Common myeloid progenitor, CD34-positive (primary cell): ENCODE results near the gene WBP4.
A peak's percentile ranks its signal among the peaks of the same experiment; 100 is the strongest.

ENCODE experiments used
- CTCF ChIA-PET: fragments of 350-600 bp; sonication (Branson Sonifier 250); formaldehyde crosslinking; loops from one replicate; lab custom pipeline; 2021; ENCODE audit warnings: antibody characterized with exemption; lab: Charles Lee
- POLR2A ChIA-PET: fragments of 350-600 bp; sonication (Branson Sonifier 250); formaldehyde crosslinking; loops from one replicate; lab custom pipeline; 2021; ENCODE audit warnings: antibody characterized with exemption; lab: Charles Lee
- DNase-seq, 3 donors: peaks; one replicate each; pipeline versions ENCODE4 v3.0.0 to v3.0.0-alpha.2; 2013
- H3K27ac ChIP-seq, 2 experiments: 1 replicate in 1 of 2; 2 replicates in 1 of 2; pipeline ENCODE4 v1.7.0; 2013; ENCODE audit warnings: inconsistent platforms in 2 of 2, low read length in 2 of 2, mild to moderate bottlenecking in 2 of 2, low read depth in 1 of 2, moderate library complexity in 1 of 2; ENCODE audit not compliant: severe bottlenecking in 2 of 2, insufficient read depth in 1 of 2, poor library complexity in 1 of 2
- H3K27me3 ChIP-seq, 5 experiments: replicated peaks in 2 of 5; 1 replicate in 3 of 5; 2 replicates in 2 of 5; pipeline versions ENCODE4 v1.6.1 to v1.7.0; 2013; ENCODE audit warnings: low read length in 4 of 5, mild to moderate bottlenecking in 2 of 5, moderate library complexity in 2 of 5, inconsistent platforms in 1 of 5; ENCODE audit not compliant: insufficient read depth in 5 of 5, control insufficient read depth in 4 of 5
- H3K36me3 ChIP-seq, 4 experiments: 1 replicate in 2 of 4; 2 replicates in 2 of 4; pipeline versions ENCODE4 v1.6.1 to v1.7.0; 2013; ENCODE audit warnings: low read length in 3 of 4, control low read depth in 1 of 4, mild to moderate bottlenecking in 1 of 4; ENCODE audit not compliant: control insufficient read depth in 4 of 4, insufficient read depth in 4 of 4
- H3K4me1 ChIP-seq, 4 experiments: 1 replicate in 3 of 4; 2 replicates in 1 of 4; pipeline versions ENCODE4 v1.6.1 to v1.7.1; 2013; ENCODE audit warnings: low read length in 3 of 4, mild to moderate bottlenecking in 3 of 4, control low read depth in 1 of 4, inconsistent platforms in 1 of 4, moderate library complexity in 1 of 4; ENCODE audit not compliant: control insufficient read depth in 4 of 4, insufficient read depth in 4 of 4; ENCODE audit errors: control extremely low read depth in 1 of 4
- H3K4me3 ChIP-seq, 7 experiments: 1 replicate in 4 of 7; 2 replicates in 3 of 7; pipeline versions ENCODE4 v1.5.1 to v1.7.0; 2013; ENCODE audit warnings: mild to moderate bottlenecking in 7 of 7, low read length in 6 of 7, moderate library complexity in 6 of 7, inconsistent platforms in 2 of 7, low read depth in 2 of 7, control low read depth in 1 of 7; ENCODE audit not compliant: insufficient read depth in 4 of 7, control insufficient read depth in 1 of 7; ENCODE audit errors: extremely low read depth in 1 of 7
- H3K9me3 ChIP-seq, 5 experiments: 1 replicate in 4 of 5; 2 replicates in 1 of 5; pipeline versions ENCODE4 v1.6.1 to v1.7.1; 2013; ENCODE audit warnings: low read length in 4 of 5, mild to moderate bottlenecking in 2 of 5, inconsistent platforms in 1 of 5, low read depth in 1 of 5, moderate library complexity in 1 of 5; ENCODE audit not compliant: control insufficient read depth in 4 of 5, insufficient read depth in 2 of 5; ENCODE audit errors: control extremely low read depth in 1 of 5
- WGBS: methylation state at CpG from one replicate; pipeline ENCODE4 v1.1.5; 2013; ENCODE audit not compliant: insufficient coverage; 5-methylcytosine and 5-hydroxymethylcytosine counted together

WBP4 gene

GRCh38 chr13:41098761-41099160 lies 37.5 kb downstream of the WBP4 start:
- WGBS = 100% methylated on average over 1 of the region's 1 CpG
- Histone ChIP-seq H3K36me3 (no peaks in the 10 kb centered on the region), H3K9me3 (no peaks in the 10 kb centered on the region), H3K27ac (no peak overlapping the region), H3K27me3 (no peaks in the 10 kb centered on the region), H3K4me1 (peaks cover 0 to 3% (median 0%) of the 10 kb centered on the region in 4 experiments), H3K4me3 (no peak overlapping the region)
- DNase-seq = no peak
- ChIA-PET POLR2A (no interaction called here), CTCF (interaction anchor here (1.3 kb wide), 1 partner anchor 30 kb away, joined by 3 read pairs; no protein-coding TSS in a partner anchor)

DNA sequence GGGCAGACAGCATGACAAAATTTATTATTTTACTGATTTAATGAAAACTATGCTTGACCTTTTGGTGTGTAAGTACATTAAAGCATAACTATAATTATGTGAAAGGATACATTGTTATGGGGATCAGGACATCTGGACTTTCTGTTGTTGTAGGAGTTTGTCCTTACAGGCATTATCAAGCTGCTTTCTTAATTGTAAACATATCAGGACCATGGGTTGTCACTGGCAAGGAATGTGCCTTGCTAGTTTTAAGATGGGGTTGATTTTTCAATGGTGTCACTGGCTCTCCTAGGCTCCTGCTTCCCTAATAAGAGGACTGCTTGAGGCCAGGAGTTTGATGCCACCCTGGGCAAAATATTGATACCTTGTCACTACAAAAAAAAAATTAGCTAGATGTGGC lies 38.7 kb downstream of the WBP4 start:
- POLR2A ChIA-PET = no interaction called here
- CTCF ChIA-PET = no interaction called here
- no peak overlapping the region for H3K27ac ChIP-seq
- H3K36me3 ChIP-seq = no peaks in the 10 kb centered on the region
- no peaks in the 10 kb centered on the region for H3K9me3 ChIP-seq
- no peak for DNase-seq
- peaks cover 0 to 1% (median 0%) of the 10 kb centered on the region in 4 experiments for H3K4me1 ChIP-seq
- no peak overlapping the region for H3K4me3 ChIP-seq
- no peaks in the 10 kb centered on the region for H3K27me3 ChIP-seq

DNA sequence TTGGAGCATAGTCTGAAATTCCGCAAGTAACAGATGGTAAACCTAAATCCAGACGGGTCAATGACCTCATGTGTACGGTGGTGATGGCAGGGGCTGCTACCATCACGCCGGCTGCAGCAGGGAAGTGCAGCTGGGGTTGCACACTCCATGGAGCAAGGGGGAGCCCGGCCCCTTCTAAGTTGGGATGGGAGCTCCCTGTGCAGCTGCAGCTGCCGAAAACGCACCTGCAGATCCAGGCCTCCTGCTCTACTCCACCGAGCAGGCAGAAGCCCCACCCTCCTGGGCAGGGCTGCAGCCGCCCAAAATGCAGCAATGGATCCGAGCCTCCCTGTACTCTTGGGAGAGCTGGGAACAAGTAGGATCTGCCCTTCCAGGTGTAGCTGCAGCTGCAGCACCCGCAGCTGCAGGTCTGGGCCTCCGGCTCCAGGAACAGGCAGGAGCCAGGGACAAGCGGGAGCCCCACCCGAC lies 45.8 kb downstream of the WBP4 start:
- no peak for DNase-seq
- H3K9me3 ChIP-seq = no peaks in the 10 kb centered on the region
- H3K4me1 ChIP-seq = no peaks in the 10 kb centered on the region
- no peaks in the 10 kb centered on the region for H3K36me3 ChIP-seq
- H3K4me3 ChIP-seq = no peak overlapping the region
- 96% methylated on average over 11 of the region's 15 CpGs for WGBS
- H3K27me3 ChIP-seq = no peaks in the 10 kb centered on the region
- ChIA-PET POLR2A (no interaction called here), CTCF (no interaction called here)
- no peak overlapping the region for H3K27ac ChIP-seq

DNA sequence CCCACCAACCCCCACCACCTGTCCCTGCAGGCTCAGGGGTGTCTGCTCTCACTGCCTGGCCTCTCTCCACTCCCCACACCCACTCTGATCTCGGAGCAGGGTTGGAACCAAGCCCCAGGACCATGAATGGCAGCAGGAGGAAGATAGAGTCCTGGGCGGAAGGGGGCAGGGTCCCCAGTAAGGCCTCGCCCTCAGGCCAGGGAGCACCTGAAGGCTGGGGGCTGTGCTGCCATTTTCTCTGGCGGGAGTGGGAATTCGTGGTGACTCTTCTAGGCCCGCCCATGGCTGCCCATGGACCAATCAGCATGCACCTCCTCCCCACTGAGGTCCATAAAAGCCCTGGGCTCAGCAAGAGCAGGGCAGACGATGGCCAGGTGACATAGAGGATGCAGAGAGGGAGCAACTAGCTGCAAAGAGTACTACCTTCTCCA lies 46.3 kb downstream of the WBP4 start:
- H3K27me3 ChIP-seq = no peaks in the 10 kb centered on the region
- no peak overlapping the region for H3K27ac ChIP-seq
- CTCF ChIA-PET = interaction anchor here (0.6 kb wide), 1 partner anchor 21 kb away, joined by 3 read pairs; no protein-coding TSS in a partner anchor
- no peak overlapping the region for H3K4me3 ChIP-seq
- 97% methylated on average over 5 of the region's 7 CpGs for WGBS
- H3K4me1 ChIP-seq = no peaks in the 10 kb centered on the region
- no peaks in the 10 kb centered on the region for H3K9me3 ChIP-seq
- no peaks in the 10 kb centered on the region for H3K36me3 ChIP-seq
- no peak for DNase-seq
- POLR2A ChIA-PET = no interaction called here

DNA sequence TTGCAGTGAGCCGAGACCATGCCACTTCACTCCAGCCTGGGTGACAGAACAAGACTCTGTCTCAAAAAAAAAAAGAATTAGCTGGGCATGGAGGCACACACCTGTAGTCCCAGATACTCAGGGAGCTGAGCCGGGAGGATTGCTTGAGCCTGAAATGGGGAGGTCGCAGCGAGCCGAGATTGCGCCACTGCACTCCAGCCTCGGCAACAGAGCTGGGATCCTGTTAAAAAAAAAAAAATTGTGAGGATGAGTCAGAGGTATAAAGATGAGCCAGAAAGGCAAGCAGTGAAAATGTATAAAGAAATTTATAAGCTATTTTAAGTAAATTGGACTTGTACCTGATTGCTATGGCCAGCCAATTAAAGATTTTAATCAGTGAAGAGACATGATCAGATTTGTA lies 50.1 kb downstream of the WBP4 start:
- ChIA-PET CTCF (interaction anchor here (0.8 kb wide), 1 partner anchor 10 kb away, joined by 5 read pairs; no protein-coding TSS in a partner anchor), POLR2A (interaction anchor here (0.6 kb wide), 1 partner anchor 899 kb away, joined by 3 read pairs; no protein-coding TSS in a partner anchor)
- Histone ChIP-seq H3K4me1 (no peaks in the 10 kb centered on the region), H3K36me3 (no peaks in the 10 kb centered on the region), H3K27me3 (no peaks in the 10 kb centered on the region), H3K4me3 (no peak overlapping the region), H3K27ac (no peak overlapping the region), H3K9me3 (no peaks in the 10 kb centered on the region)
- no peak for DNase-seq
- WGBS = 95% methylated on average over 7 of the region's 7 CpGs

GRCh38 chr13:41117869-41118268 lies 56.6 kb downstream of the WBP4 start:
- Histone ChIP-seq H3K4me3 (no peak overlapping the region), H3K9me3 (no peaks in the 10 kb centered on the region), H3K4me1 (no peaks in the 10 kb centered on the region), H3K27ac (no peak overlapping the region), H3K36me3 (no peaks in the 10 kb centered on the region), H3K27me3 (no peaks in the 10 kb centered on the region)
- 92% methylated on average over 3 of the region's 4 CpGs for WGBS
- no peak for DNase-seq
- CTCF ChIA-PET = interaction anchor here (1.1 kb wide), 1 partner anchor 11 kb away, joined by 4 read pairs; no protein-coding TSS in a partner anchor
- POLR2A ChIA-PET = interaction anchor here (0.6 kb wide), 1 partner anchor 124 kb away, joined by 3 read pairs; no protein-coding TSS in a partner anchor

DNA sequence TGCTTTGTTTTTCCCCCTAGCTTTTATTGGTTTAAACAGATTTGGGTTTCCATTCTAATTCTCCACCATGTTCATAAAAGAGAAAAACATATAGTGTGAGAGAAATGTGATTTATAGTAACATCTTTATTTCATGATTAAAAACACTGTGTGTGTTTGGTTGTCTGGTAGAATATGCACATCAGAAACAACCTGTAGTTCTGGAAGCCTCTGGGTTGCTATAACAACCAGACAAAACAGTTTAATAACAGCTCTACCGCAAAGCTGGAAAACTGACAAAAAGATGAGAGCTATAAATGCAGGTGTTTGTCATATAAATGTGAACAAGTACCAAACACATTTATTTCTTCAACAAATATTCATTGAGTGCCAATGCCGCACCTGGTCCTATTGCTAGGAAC lies 61.5 kb downstream of the WBP4 start:
- CTCF ChIA-PET = interaction anchor here (1.2 kb wide), 1 partner anchor 74 kb away, joined by 3 read pairs; no protein-coding TSS in a partner anchor
- peaks cover 0 to 2% (median 0%) of the 10 kb centered on the region in 5 experiments for H3K9me3 ChIP-seq
- H3K36me3 ChIP-seq = peaks cover 2 to 6% (median 4%) of the 10 kb centered on the region in 4 experiments
- no peak overlapping the region for H3K27ac ChIP-seq
- no peaks in the 10 kb centered on the region for H3K27me3 ChIP-seq
- no peak overlapping the region for H3K4me3 ChIP-seq
- POLR2A ChIA-PET = no interaction called here
- H3K4me1 ChIP-seq = no peaks in the 10 kb centered on the region
- no CpG with 5 or more reads among the region's 2 CpGs for whole genome bisulfite sequencing
- DNase-seq = peak in 2 of 3 donors; percentile 46 to 48
